Stimulated activated CD8-positive, alpha-beta memory T cell treated with anti-CD3 and anti-CD28 coated beads, Interleukin-7, amount 100 ng/mL, for 48 hours (primary cell): ENCODE data around the gene TBC1D17.

Experiments used
- DNase-seq, 2 donors: peaks; one replicate each; pipeline ENCODE4 v3.0.0-alpha.2; 2020; ENCODE audit warnings: low read depth in 1 of 2; ENCODE audit errors: extremely low read depth in 1 of 2

The TBC1D17 gene

DNA sequence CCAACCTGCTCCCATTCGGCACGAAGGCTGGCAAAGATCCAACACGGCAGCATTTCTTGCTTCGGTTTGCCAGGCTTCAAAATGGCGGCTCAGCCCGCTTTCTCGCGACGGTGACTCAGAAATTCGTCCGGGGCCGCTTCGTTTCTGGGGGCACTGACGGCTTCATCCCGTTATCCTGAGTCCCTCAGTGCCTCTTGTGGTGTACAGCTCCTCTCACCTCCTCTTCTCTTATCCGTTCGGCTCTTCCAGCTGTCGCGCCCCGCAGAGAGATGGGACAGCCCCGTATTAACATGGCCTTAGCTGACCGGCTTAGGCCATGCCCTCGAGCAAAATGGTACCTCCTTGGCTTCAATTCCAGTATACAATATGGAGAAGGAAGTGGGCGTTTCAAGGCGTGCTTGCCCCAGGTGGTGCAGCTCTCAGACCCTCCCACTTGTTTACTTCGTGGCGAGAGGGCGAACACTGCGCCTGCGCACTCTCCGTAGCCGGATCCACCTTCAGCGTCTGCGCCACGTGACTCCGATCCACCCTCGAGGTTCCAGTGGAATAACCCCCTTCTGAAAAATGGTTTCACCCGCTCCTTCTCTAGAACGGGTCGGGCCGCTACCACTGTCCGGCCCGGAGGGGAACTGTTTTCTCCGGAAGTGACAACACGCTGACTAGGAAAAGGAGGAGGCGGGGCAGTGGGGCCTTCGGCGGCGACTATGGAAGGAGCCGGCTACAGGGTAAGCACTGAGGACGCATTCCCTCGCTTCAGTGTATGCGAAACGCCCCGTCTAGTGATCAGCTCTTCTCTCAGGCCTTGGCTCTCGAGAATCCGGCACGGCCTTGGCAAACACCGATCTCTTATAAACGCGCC is at the start of gene TBC1D17, which contains the start of gene AKT1S1:
Gene TBC1D17 (plus strand): TSS at position 683 of the 859 bp plus-strand sequence. CDS start 22 bp downstream, at position 705.
Gene AKT1S1 (minus strand): TSS at position 336 of the 859 bp plus-strand sequence. CDS start 4,060 bp downstream, outside the sequence.
- DNase-seq = peak; percentile 94 to 97

DNA sequence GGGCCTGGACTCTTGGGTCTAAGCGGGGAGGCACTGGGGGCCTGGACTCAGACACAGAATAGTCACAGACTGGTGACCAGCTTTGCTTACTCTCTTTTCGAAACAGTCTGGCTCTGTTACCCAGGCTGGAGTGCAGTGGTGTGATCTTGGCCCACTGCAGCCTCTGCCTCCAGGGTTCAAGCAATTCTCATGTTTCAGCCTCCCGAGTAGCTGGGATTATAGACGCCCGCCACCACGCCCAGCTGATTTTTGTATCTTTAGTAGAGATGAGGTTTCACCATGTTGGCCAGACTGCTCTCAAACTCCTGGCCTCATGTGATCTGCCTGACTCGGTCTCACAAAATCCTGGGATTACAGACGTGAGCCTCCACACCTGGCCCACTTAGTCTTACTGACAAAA is 48.3 kb upstream of the TBC1D17 start:
- no peak for DNase-seq

DNA sequence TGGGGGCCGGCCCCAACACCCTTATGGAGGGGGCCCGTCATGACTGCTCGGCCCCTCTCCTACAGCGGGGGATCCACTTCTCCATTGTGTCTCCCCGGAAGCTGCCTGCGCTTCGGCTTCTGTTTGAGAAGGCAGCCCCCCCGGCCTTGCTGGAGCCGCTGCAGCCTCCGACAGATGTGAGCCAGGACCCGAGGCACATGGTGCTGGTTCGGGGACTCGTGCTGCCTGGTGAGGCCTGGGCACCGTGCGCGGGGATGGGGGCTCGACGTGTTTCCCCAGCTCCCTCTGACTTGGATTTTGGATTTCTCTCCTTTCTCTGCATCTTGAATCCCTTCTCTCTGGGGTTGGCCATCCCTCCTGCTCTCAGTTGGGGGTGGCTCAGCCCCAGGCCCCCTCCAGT is 47.8 kb upstream of the TBC1D17 start:
- DNase-seq = no peak

DNA sequence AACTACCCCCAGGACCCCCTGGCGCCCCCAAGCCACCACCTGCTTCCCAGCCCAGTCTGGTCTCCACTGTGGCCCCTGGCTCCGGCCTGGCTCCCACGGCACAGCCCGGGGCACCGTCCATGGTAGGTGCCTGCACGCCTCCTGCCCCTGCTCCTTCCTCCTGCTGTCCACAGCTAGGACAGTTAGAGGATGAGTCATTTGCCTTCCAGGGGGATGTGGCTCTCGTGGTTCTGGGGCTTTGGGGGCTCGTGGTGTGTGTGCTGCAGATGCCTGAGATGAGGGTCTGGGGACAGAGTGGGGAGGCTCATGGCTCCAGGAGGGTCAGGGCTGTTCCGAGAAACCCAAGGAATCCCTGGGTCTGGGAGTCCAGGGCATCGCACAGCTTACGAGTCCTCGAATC is 46.7 kb upstream of the TBC1D17 start:
- no peak for DNase-seq

DNA sequence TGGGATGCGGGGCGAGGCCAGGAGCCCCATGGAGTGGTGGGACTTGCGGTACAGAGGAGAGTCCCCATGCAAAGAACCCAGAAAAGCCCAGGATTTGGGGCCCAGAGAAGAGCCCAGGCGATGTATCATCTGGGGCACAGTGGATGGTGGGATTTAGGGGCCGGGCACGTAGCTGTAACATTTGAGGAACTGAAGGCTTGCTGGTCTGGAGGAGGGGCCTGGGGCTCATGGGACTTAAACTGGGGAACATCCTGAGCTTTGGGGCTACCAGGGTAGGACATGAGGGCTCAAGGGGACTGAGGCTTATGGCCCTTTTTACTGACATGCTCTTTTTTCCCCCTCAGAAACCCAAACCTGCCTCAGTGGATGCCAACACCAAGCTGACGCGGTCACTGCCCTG is 45.9 kb upstream of the TBC1D17 start:
- DNase-seq = no peak

DNA sequence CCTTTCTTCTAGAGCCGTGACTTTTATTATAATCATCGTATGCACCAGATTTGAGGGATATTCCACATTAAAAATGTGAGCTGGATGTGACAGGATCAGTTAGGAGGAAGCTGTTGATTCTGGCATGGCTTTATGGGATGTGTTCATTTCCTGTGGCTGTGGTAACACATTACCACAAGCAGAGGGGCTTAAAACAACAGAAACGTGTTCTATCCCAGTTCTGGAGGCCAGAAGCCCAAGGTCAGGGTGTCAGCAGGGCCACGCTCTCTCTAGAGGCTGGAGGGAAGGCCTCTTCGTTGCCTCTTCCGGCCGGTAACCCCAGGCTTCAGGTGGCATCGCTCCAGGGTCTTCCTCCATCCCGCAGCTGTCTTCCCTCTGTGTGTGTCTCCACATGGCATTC is 44.9 kb upstream of the TBC1D17 start:
- no peak for DNase-seq

DNA sequence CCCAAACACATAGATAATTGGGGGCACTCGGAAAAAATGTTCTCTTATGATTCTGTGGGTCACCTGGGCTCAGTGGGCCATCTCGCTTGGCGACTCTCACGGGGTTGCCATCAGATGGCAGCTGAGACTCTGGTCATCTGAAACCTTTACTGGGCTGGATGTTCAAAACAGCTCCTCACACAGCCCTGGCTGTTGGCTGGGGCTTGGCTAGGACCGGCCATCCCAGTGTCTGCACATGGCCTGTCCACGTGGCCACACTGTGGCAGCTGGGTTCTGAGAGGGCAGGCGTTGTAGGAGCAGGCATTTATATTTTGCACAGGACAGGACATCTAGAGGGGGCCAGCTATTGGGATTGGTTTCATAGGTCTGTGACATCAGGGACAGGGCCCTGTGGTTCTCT is 43.9 kb upstream of the TBC1D17 start:
- DNase-seq = no peak

DNA sequence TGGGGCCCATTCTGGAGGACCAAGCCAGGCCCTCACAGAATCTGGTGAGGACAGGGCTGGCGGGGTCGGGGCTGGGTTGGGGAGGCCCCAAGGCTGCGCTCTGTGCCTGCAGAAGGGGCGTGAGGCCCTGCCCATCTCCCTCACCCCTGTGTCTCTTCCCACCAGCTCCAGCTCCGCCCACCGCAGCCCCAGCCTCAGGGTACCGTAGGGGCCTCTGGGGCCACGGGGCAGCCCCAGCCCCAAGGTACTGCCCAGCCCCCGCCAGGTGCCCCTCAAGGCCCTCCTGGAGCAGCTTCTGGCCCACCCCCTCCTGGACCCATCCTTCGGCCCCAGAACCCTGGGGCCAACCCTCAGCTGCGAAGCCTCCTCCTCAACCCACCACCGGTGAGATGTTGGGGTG is 41.9 kb upstream of the TBC1D17 start:
- DNase-seq = no peak

DNA sequence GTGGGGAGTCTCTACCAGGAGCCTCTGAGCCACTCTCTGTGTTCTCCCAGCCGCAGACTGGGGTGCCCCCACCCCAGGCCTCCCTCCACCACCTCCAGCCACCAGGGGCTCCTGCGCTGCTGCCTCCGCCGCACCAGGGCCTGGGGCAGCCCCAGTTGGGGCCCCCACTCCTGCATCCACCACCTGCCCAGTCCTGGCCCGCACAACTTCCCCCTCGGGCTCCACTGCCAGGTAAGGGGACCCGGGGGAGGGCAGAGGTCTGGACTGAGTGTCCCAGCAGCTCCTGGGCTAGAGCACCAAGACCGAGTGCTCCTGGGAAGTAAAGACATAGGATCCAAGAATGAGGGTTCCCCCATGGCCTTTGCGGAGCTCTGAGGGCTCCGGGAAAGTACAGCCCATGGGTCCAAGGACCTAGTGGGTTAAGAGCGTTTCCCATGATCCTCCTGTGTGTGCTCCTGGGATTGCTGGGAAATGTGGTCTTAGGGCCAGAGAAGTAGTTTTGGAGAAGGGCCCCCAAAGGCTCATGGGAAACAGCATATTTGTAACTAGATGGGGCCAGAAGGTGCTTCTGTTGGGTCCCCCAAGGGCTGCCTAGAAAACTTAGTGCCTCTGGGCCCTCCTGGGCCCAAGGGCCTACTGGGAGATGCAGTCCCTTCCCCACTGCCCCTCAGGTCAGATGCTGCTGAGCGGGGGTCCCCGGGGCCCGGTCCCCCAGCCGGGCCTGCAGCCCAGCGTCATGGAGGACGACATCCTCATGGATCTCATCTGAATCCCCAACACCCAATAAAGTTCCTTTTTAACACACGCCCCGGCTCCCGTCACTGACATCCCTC is 41.1 kb upstream of the TBC1D17 start:
- DNase-seq = no peak

DNA sequence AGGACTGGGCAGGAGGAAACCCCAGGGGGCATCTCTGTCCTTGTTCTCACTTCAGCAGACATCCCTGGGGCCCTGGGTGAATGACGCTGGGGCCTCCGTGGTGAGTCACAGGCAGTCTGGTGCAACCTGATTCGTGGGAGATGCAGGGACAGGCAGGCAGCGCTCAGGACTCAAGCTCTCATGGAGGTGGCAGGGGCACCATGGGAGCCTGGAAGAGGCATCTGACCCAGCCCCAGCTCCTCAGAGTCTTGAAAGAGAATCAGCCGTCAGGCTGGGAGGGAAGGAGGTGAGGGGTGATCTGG is 40.5 kb upstream of the TBC1D17 start:
- no peak for DNase-seq

DNA sequence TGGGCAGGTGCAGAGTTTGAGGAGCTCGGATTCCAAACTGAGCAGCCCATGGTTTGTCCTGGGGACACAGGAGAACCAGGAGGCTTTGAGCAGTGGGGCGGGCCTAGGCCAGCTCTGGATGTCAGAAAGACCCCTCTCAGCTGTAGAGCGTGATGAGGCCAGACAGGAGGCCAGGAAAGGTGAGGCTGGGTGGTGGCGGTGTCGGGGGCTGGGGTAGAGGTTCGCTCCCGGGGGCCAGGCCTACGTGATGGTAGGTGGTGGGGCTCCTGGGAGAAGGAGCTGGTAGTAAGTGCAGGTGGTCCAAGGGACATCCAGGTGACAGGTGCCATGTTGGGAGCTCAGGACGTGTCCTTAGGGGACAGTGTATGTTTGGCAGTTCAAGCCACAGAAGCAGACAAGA is 40.1 kb upstream of the TBC1D17 start:
- DNase-seq = no peak

DNA sequence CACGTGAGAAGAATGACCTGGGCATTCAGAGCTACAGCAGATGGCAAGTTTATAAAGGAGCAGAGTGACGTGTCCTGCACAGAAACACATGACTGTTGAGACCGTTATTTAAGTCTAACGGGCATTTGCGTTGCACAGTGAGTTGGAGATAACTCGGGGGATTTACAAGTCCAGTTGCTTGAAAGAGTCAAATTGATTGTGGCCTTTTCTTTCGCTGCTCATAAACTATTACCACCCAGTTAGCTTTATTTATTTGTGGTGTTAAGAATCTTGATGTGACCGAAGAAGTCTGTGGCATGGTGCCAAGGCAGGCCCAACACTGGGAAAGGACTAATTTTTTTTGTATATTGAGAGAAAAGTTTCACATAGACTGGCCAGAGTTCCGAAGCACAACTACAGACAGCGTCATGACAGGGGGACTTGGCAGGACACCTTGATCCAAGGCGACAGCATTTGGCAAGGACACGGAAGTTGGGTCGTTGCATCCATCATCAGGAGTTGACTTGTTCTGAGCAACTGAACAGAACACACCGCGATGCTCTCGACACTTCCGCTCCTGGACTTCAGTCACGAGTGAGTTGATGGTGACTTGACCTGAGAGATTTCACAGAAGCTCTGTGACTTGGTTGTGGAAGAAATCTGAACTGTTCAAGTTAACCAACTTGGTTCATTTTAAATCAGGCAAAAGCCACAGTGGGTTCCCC is 38.5 kb upstream of the TBC1D17 start:
- no peak for DNase-seq

DNA sequence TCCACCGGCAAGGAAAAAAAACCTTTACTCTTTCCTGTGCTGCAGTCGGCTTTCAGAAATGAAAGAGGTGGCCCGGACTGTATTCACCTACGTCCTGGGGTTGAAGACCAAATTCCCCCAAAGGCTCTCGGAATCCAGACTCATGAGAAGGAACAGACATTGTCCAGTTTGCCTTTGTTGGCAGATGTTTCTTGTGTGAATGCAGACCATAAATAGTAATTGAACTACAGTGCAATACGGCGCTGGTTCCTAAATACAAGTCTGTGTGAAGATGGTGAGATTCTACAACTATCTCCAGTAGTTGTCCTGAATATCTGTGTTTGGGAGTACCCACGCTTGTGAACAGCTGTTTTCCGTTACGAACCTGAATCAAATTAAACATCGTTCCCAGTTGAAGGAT is 37.8 kb upstream of the TBC1D17 start:
- DNase-seq = no peak

DNA sequence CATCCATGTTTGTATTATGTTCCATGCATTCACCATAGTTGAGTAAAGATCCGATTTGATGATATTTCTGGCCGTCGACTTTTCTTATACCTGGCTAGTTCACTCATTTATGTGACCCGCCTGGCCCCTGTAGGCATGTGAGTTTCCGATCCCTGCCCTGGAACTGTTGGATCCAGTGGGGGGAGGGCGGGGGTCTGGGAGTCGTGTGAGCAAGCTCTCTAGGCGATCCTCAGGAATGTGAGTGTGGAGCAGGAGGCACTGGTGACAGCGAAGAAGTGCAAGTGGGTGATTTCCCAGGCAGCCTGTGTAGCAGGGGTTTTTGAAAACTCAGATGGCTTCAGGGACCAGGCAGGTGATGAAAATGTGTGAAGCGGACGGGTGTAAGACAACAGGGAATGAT is 37.2 kb upstream of the TBC1D17 start:
- no peak for DNase-seq

DNA sequence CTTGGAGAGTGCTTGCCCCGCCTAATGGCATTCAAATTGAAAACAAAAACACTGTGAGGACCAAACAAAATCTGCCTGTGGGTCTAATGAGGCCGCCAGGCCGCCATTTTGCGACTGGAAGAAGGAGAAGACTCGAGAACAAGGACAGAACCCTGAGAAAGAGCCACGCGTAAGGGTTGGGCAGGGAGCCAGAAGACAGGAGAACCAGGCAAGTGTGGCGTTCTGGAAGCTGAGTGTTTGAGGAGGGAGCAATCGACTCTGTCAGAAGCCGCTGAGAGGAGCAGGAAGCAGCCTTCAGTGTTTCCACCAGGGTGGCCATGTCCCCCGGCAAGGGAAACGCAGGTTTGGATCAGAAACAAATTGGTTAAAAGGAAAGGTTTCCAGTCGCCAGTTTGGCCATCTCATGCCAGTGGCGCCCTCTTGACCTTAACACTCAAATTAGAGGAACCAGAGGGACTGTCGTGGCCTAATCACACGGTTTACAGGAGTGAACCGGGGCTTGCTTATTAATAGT is 36.7 kb upstream of the TBC1D17 start:
- no peak for DNase-seq

DNA sequence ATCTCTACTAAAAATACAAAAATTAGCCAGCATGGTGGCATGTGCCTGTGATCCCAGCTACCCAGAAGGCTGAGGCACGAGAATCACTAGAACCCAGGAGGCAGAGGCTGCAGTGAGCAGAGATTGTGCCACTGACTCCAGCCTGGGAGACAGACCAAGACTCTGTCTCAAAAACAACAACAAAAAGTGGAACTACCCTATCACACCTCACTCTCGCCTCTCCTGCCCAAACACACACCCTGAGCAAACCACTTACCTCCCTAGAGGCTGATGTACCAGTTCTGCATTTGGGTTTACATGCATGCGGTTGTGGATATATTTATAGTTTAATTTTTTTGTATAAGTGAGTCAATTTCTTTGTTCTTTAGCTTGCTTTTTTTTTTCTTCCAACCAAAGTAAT is 34.2 kb upstream of the TBC1D17 start:
- no peak for DNase-seq

DNA sequence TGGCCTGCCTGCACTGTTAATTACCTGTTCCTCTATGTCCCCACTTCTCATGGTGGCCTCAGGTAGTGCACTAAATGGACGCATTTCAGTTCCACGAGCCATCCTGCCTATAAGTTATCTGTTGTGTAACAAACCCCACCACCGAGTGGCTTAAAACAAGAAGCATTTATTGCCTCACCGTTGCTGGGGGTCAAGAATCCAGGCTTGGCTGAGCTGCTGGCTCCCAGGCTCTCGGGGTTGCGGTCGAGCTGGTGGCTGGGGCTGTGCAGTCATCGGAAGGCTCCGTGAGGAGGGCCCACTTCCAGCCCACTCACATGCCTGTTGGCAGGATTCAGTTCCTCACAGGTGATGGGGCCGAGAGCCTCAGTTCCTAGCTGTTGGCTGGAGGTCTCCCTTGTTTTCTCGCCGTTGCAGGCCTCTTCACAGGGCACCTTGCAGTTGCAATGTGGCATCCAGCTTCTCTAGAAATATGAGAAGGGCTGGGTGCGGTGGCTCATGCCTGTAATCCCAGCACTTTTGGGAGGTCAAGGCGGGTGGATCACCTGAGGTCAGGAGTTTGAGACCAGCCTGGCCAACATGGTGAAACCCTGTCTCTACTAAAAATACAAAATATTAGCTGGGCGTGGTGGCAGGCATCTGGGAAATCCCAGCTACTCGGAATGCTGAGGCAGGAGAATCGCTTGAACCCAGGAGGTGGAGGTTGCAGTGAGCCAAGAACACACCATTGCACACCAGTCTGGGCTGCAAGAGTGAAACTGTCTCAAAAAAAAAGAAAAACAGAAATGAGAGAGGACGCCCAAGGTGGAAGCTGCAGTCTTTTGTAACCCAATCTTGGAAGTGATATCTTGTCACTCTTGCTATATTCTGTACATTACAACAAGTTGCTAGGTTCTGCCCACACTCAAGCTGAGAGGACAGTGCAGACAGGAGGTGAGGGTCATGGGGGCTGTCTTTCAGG is 33.1 kb upstream of the TBC1D17 start:
- DNase-seq = no peak

DNA sequence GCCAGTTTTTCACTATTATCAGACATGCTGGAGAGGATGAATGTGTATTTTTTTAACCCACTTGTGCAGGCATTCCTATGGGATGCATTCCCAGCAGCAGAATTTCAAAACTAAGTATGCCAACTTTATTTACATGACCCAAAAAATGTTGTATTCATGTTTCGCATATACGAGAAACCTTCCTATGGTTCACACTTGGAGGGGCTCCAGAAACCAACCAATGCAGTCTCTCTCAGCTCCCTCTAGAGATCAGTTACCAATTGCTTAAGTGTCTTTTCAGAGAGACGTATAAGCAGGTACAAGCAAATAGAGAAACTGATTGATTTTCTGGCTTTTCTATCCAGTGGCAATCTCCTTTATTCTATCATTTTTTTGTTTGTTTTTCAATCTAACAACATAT is 32.1 kb upstream of the TBC1D17 start:
- no peak for DNase-seq

DNA sequence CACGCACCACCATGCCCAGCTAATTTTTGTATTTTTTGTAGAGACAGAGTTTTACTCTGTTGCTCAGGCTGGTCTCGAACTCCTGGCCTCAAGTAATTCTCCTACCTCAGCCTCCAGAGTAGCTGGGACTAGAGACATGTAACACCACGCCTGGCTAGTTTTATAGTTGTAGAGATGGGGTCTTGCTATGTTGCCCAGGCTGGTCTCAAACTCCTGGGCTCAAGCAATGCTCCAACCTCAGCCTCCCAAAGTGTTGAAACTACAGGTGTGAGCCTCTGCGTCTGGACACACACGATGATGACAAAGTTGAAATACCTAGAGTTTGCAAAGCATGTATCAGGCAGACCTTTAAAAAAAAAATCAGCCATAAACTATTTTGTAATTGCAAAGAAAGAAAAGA is 31.1 kb upstream of the TBC1D17 start:
- DNase-seq = no peak
